B cell (primary cell): ENCODE measurements around the gene PLSCR5.

Source experiments
- EZH2 ChIP-seq: IDR thresholded peaks from 2 replicates; pipeline ENCODE4 v1.6.1; 2012; ENCODE audit warnings: borderline replicate concordance, low read depth, mild to moderate bottlenecking, moderate library complexity, low read length; ENCODE audit not compliant: insufficient read depth, poor library complexity, severe bottlenecking
- TF ChIP-seq, protein P1 (sequence below): fragments of 200-600 bp; IDR thresholded peaks from one replicate; pipeline ENCODE4 v1.8.0; 2022; ENCODE audit warnings: antibody characterized with exemption, mild to moderate bottlenecking

- TF ChIP-seq, protein P1, sequence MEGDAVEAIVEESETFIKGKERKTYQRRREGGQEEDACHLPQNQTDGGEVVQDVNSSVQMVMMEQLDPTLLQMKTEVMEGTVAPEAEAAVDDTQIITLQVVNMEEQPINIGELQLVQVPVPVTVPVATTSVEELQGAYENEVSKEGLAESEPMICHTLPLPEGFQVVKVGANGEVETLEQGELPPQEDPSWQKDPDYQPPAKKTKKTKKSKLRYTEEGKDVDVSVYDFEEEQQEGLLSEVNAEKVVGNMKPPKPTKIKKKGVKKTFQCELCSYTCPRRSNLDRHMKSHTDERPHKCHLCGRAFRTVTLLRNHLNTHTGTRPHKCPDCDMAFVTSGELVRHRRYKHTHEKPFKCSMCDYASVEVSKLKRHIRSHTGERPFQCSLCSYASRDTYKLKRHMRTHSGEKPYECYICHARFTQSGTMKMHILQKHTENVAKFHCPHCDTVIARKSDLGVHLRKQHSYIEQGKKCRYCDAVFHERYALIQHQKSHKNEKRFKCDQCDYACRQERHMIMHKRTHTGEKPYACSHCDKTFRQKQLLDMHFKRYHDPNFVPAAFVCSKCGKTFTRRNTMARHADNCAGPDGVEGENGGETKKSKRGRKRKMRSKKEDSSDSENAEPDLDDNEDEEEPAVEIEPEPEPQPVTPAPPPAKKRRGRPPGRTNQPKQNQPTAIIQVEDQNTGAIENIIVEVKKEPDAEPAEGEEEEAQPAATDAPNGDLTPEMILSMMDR, result no peak
- TF ChIP-seq EZH2, result no peak
These were observed 16.6 kb upstream of the PLSCR5 start for GRCh38 chr3:146621723-146622122.
